Ureter (tissue), 1 donor: ENCODE results near the gene MUC4. TPM values are rescaled to one million over a fixed set of nuclear protein-coding genes. Genes with fewer than 3 reads are reported as not detected.
A peak's percentile ranks its signal among the peaks of the same experiment; 100 is the strongest.
"Not testable (repeated sequence)": the region's sequence is repeated elsewhere in the genome, so short reads cannot be mapped to it uniquely, and the experiment has no call there.

ENCODE experiments used
- DNase-seq: peaks from one replicate; pipeline ENCODE4 v3.0.0-alpha.2; 2020; ENCODE audit warnings: low spot score
- total RNA-seq: library from RNA; stranded (reverse); gene quantifications from one replicate; pipeline ENCODE4 v1.2.4, GENCODE V29; 2023
- donor health status: DM: yes; HTN: yes; CAD: no.

Gene MUC4
- total RNA-seq, 1 donor from 2014 or later: 0.08 TPM

- no peak for DNase-seq
These were observed 93.2 kb downstream of the MUC4 start for GRCh38 chr3:195718477-195718984.

GRCh38 chr3:195717852-195718476 lies 93.8 kb downstream of the MUC4 start:
- no peak for DNase-seq

- DNase-seq: no peak
These were observed 94.3 kb downstream of the MUC4 start for GRCh38 chr3:195717416-195717815.

GRCh38 chr3:195715583-195716266 lies 96.0 kb downstream of the MUC4 start:
- DNase-seq: peak; percentile 76

GRCh38 chr3:195715134-195715533 lies 96.6 kb downstream of the MUC4 start:
- no peak for DNase-seq

- DNase-seq: no peak
These were observed 97.2 kb downstream of the MUC4 start for GRCh38 chr3:195714380-195715011.

GRCh38 chr3:195713150-195713549 lies 98.6 kb downstream of the MUC4 start:
- not testable (repeated sequence) for DNase-seq

- DNase-seq: not testable (repeated sequence)
These were observed 99.2 kb downstream of the MUC4 start for GRCh38 chr3:195712535-195712910.

GRCh38 chr3:195711813-195712534 lies 99.8 kb downstream of the MUC4 start:
- no peak for DNase-seq

GRCh38 chr3:195711091-195711812 lies 100.5 kb downstream of the MUC4 start:
- DNase-seq: not testable (repeated sequence)

- DNase-seq: not testable (repeated sequence)
These were observed 101.4 kb downstream of the MUC4 start for GRCh38 chr3:195710126-195710905.

- no peak for DNase-seq
These were observed 102.0 kb downstream of the MUC4 start for GRCh38 chr3:195709676-195710085.

GRCh38 chr3:195708626-195709481 lies 102.9 kb downstream of the MUC4 start:
- DNase-seq: no peak

- DNase-seq: no peak
These were observed 103.7 kb downstream of the MUC4 start for GRCh38 chr3:195708061-195708460.

- no peak for DNase-seq
These were observed 106.4 kb downstream of the MUC4 start for GRCh38 chr3:195705081-195705991.

- no peak for DNase-seq
These were observed 107.2 kb downstream of the MUC4 start for GRCh38 chr3:195704433-195704999.

- DNase-seq: no peak
These were observed 108.0 kb downstream of the MUC4 start for GRCh38 chr3:195703776-195704175.
